A549 (cell line): ENCODE data around the gene CARMIL3.
"Not testable (repeated sequence)": the region's sequence is repeated elsewhere in the genome, so short reads cannot be mapped to it uniquely, and the experiment has no call there.

Experiments used
- BHLHE40 ChIP-seq: IDR thresholded peaks from 2 replicates; pipeline ENCODE4 v1.6.1; 2012; ENCODE audit warnings: low read depth, low read length, inconsistent platforms
- CTCF ChIP-seq: fragments of >200 bp; sonication (Bioruptor Twin); formaldehyde crosslinking; IDR thresholded peaks from 3 replicates; pipeline ENCODE4 v1.5.1; 2016
- EP300 ChIP-seq, 2 experiments: fragments of >200 bp; sonication (Bioruptor Twin); formaldehyde crosslinking; IDR thresholded peaks; 2 replicates in 1 of 2; 3 replicates in 1 of 2; pipeline ENCODE4 v1.6.1; 2016 to 2017
- JUN ChIP-seq, 2 experiments: fragments of >200 bp; sonication (Bioruptor Twin); formaldehyde crosslinking; IDR thresholded peaks; 2 replicates in 1 of 2; 3 replicates in 1 of 2; pipeline ENCODE4 v1.6.1; 2016 to 2017
- KDM5A ChIP-seq: fragments of 200-600 bp; sonication (generic); IDR thresholded peaks from 2 replicates; pipeline ENCODE4 v1.6.1; 2016; ENCODE audit warnings: antibody characterized with exemption, mild to moderate bottlenecking
- MAFK ChIP-seq: fragments of 450-650 bp; IDR thresholded peaks from 2 replicates; pipeline ENCODE4 v1.6.1; 2014; ENCODE audit not compliant: partially characterized antibody
- MYC ChIP-seq: IDR thresholded peaks from 2 replicates; pipeline ENCODE4 v1.6.1; 2012; ENCODE audit warnings: mild to moderate bottlenecking, inconsistent platforms, low read length, improper control_type of control experiment, borderline replicate concordance
- POLR2A ChIP-seq: IDR thresholded peaks from 2 replicates; pipeline ENCODE4 v1.6.1; 2012; ENCODE audit warnings: mild to moderate bottlenecking, low read length
- RAD21 ChIP-seq, 2 experiments: fragments of >200 bp in 1 of 2; sonication (Bioruptor Twin) in 1 of 2; formaldehyde crosslinking in 1 of 2; IDR thresholded peaks in 1 of 2; conservative IDR thresholded peaks in 1 of 2; 2 replicates in 1 of 2; 3 replicates in 1 of 2; pipeline ENCODE4 v1.6.1; 2012 to 2018; ENCODE audit warnings: inconsistent platforms in 1 of 2
- USF2 ChIP-seq: fragments of 450-650 bp; IDR thresholded peaks from 2 replicates; pipeline ENCODE4 v1.6.1; 2014; ENCODE audit warnings: antibody characterized with exemption
- ZSCAN20 ChIP-seq: fragments of 250-450 bp; sonication (Bioruptor Pico); IDR thresholded peaks from 2 replicates; pipeline ENCODE4 v1.8.0; 2022; ENCODE audit warnings: mild to moderate bottlenecking, moderate library complexity
- TF ChIP-seq, protein P1 (sequence below): IDR thresholded peaks from 2 replicates; pipeline ENCODE4 v1.6.1; 2012
- TF ChIP-seq, protein P2 (sequence below): IDR thresholded peaks from 2 replicates; pipeline ENCODE4 v1.6.1; 2012

GRCh38 chr14:24020520-24020919, 31.3 kb upstream of the CARMIL3 start:
- not testable (repeated sequence) for TF ChIP-seq CTCF; JUN (IDR thresholded peaks at IDR 0.05); BHLHE40; USF2; EP300 (IDR thresholded peaks at IDR 0.05); ZSCAN20 (CRISPR knock-in tag); RAD21 (conservative IDR thresholded peaks at IDR 0.05 in 1 of 2, IDR thresholded peaks at IDR 0.05 in 1 of 2); MAFK; KDM5A; MYC; POLR2A
- TF ChIP-seq, protein P1, sequence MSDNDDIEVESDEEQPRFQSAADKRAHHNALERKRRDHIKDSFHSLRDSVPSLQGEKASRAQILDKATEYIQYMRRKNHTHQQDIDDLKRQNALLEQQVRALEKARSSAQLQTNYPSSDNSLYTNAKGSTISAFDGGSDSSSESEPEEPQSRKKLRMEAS: not testable (repeated sequence)
- TF ChIP-seq, protein P2, sequence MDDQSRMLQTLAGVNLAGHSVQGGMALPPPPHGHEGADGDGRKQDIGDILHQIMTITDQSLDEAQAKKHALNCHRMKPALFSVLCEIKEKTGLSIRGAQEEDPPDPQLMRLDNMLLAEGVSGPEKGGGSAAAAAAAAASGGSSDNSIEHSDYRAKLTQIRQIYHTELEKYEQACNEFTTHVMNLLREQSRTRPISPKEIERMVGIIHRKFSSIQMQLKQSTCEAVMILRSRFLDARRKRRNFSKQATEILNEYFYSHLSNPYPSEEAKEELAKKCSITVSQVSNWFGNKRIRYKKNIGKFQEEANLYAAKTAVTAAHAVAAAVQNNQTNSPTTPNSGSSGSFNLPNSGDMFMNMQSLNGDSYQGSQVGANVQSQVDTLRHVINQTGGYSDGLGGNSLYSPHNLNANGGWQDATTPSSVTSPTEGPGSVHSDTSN: not testable (repeated sequence)
